GM12878 (cell line): ENCODE data around the gene TMEM86A. TPM values are rescaled to one million over a fixed set of nuclear protein-coding genes. Genes with fewer than 3 reads are reported as not detected.

ENCODE experiments used
- ASH2L ChIP-seq: fragments of 300-600, 200-600 bp; sonication (generic); IDR thresholded peaks from 2 replicates; pipeline ENCODE4 v1.6.1; 2017; ENCODE audit warnings: low read depth, mild to moderate bottlenecking, borderline replicate concordance
- BMI1 ChIP-seq: fragments of 450-650 bp; IDR thresholded peaks from 2 replicates; pipeline ENCODE4 v1.6.1; 2016; ENCODE audit warnings: mild to moderate bottlenecking, moderate library complexity, borderline replicate concordance
- ELK1 ChIP-seq: IDR thresholded peaks from 2 replicates; pipeline ENCODE4 v1.6.1; 2012; ENCODE audit warnings: low read depth, low read length, improper control_type of control experiment
- HDAC2 ChIP-seq: fragments of 200-600 bp; sonication (generic); IDR thresholded peaks from 2 replicates; pipeline ENCODE4 v1.6.1; 2017
- HSF1 ChIP-seq: fragments of 150-350 bp; IDR thresholded peaks from 2 replicates; pipeline ENCODE4 v1.6.1; 2014; ENCODE audit warnings: mild to moderate bottlenecking, low read depth, low read length
- IKZF2 ChIP-seq, 2 experiments: fragments of 450-650 bp; IDR thresholded peaks; 2 replicates each; pipeline ENCODE4 v1.6.1; 2017; ENCODE audit warnings: mild to moderate bottlenecking in 2 of 2, moderate library complexity in 2 of 2
- JUNB ChIP-seq: IDR thresholded peaks from 2 replicates; pipeline ENCODE4 v1.6.1; 2016; ENCODE audit warnings: antibody characterized with exemption, mild to moderate bottlenecking
- MYB ChIP-seq: fragments of 150-350 bp; IDR thresholded peaks from 2 replicates; pipeline ENCODE4 v1.6.1; 2014; ENCODE audit warnings: mild to moderate bottlenecking, low read depth, low read length, borderline replicate concordance
- NFYA ChIP-seq: IDR thresholded peaks from 2 replicates; pipeline ENCODE4 v1.6.1; 2011; ENCODE audit warnings: low read depth, mild to moderate bottlenecking, low read length, improper control_type of control experiment, borderline replicate concordance
- NKRF ChIP-seq: fragments of 450-650 bp; conservative IDR thresholded peaks from 2 replicates; pipeline ENCODE4 v1.6.1; 2017; ENCODE audit warnings: mild to moderate bottlenecking, moderate library complexity
- RAD21 ChIP-seq: IDR thresholded peaks from 2 replicates; pipeline ENCODE4 v1.6.1; 2011; ENCODE audit warnings: mild to moderate bottlenecking, low read depth, low read length, moderate library complexity; ENCODE audit not compliant: insufficient read depth
- RAD51 ChIP-seq: fragments of 450-650 bp; IDR thresholded peaks from 2 replicates; pipeline ENCODE4 v1.6.1; 2016; ENCODE audit warnings: moderate library complexity, mild to moderate bottlenecking, inconsistent platforms
- RCOR1 ChIP-seq: conservative IDR thresholded peaks from 2 replicates; pipeline ENCODE4 v1.6.1; 2012; ENCODE audit warnings: low read depth, low read length, improper control_type of control experiment
- RELA ChIP-seq: fragments of 450-650 bp; IDR thresholded peaks from 2 replicates; pipeline ENCODE4 v1.8.0; 2014; ENCODE audit warnings: borderline replicate concordance; ENCODE audit not compliant: partially characterized antibody
- SIN3A ChIP-seq: IDR thresholded peaks from 2 replicates; pipeline ENCODE4 v1.6.1; 2012; ENCODE audit warnings: low read depth, low read length, improper control_type of control experiment
- SMAD1 ChIP-seq: fragments of 450-650 bp; IDR thresholded peaks from 2 replicates; pipeline ENCODE4 v1.6.1; 2018; ENCODE audit warnings: mild to moderate bottlenecking, low read depth; ENCODE audit not compliant: partially characterized antibody
- TARDBP ChIP-seq: IDR thresholded peaks from 2 replicates; pipeline ENCODE4 v1.6.1; 2016; ENCODE audit warnings: borderline replicate concordance
- TCF3 ChIP-seq: IDR thresholded peaks from 2 replicates; pipeline ENCODE4 v1.6.1; 2012; ENCODE audit warnings: low read depth, mild to moderate bottlenecking, low read length, borderline replicate concordance; ENCODE audit not compliant: insufficient read depth
- TCF7 ChIP-seq: IDR thresholded peaks from 2 replicates; pipeline ENCODE4 v1.6.1; 2014; ENCODE audit warnings: antibody characterized with exemption, borderline replicate concordance
- USF2 ChIP-seq: IDR thresholded peaks from 2 replicates; pipeline ENCODE4 v1.6.1; 2011; ENCODE audit warnings: low read depth, low read length, improper control_type of control experiment, borderline replicate concordance
- ZNF217 ChIP-seq: fragments of 450-650 bp; IDR thresholded peaks from 2 replicates; pipeline ENCODE4 v1.6.1; 2017; ENCODE audit warnings: antibody characterized with exemption, mild to moderate bottlenecking
- polyA plus RNA-seq, 11 experiments: library from polyadenylated mRNA; depleted of rRNA in 4 of 11; unstranded in 6 of 11; stranded (reverse) in 5 of 11; fragments of >200 nt; fragmentation: Nextera tagmentation in 4 of 11; fragmentation: Illumina TruSeq in 1 of 11; extraction: Ambion mirVana in 4 of 11; extraction: Trizol in 1 of 11; gene quantifications; 1 replicate in 1 of 11; 2 replicates in 10 of 11; pipeline versions ENCODE4 v1.2.1 to v1.2.3, GENCODE V29; 2011 to 2016; ENCODE audit warnings: inconsistent platforms in 2 of 11, missing spikeins in 2 of 11, low read depth in 1 of 11
- total RNA-seq, 4 experiments: library from RNA; depleted of rRNA in 3 of 4; stranded (reverse); fragments of >200 nt in 3 of 4; fragmentation: Illumina TruSeq in 1 of 4; extraction: Trizol in 1 of 4; gene quantifications; 2 replicates each; pipeline versions ENCODE4 v1.2.1 to v1.2.3, GENCODE V29; 2013 to 2021

Gene TMEM86A
- total and polyA plus RNA-seq, 10 of the 15 experiments (the other 5 are each of a cell fraction or from before 2014, with no cell fraction given) = 0.01 to 0.11 (median 0.06) TPM; not detected in 7

GRCh38 chr11:18721561-18722292 lies 23.1 kb downstream of the TMEM86A start (continued):
- peak; percentile 35 for TF ChIP-seq RAD21
- no peak for TF ChIP-seq HSF1
- TF ChIP-seq TCF7 = no peak
- no peak for TF ChIP-seq USF2
- TF ChIP-seq RCOR1 = no peak
- TF ChIP-seq ZNF217 = no peak
- TF ChIP-seq ELK1 = no peak
- TF ChIP-seq JUNB = no peak
- no peak for TF ChIP-seq TCF3
- TF ChIP-seq RELA = no peak
- no peak for TF ChIP-seq NFYA
- TF ChIP-seq MYB = no peak
- TF ChIP-seq RAD51 = no peak
- no peak for TF ChIP-seq SMAD1
- TF ChIP-seq NKRF = no peak
- no peak for TF ChIP-seq ASH2L
- no peak for TF ChIP-seq HDAC2
- TF ChIP-seq TARDBP = no peak
- TF ChIP-seq IKZF2 (IDR thresholded peaks at IDR 0.05) = peak in 1 of 2 experiments; percentile 18; a peak in 2 of 4 replicates
- no peak for TF ChIP-seq BMI1
- no peak for TF ChIP-seq SIN3A
